ENCODE results near the gene COL18A1.

DNA sequence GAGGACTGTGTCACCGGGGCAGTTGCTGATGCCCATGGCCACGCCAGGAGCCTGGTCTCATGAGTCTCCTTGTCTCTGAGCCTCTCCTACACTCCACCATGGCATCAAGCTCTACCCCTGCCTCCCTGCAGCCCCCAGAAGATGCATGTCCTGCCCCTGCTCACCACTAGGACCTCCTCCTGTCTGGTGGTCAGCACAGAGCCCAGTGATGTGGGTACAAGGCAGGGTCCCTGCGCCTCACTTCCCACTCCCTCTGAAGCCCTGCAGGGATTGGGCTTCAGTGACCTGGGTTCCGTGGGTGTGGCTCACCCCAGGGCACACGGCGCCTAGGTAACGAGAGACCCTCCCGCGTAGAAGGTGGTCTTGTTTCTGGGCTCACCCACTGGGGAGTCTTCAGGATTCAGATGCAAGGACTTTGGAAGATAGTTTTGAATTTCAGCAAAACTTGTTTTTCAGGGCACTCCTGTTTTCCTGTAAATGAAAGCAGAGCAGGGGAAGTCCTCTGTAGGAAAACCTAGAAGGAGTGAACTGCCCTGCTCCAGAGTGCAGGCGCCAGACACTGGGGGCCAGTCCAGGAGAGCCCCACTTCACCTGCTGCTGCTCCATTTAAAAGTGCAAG is 2.8 kb downstream of the COL18A1 start:
- TF ChIP-seq POLR2A (IDR thresholded peaks at IDR 0.05): no peak
- TF ChIP-seq, protein P1, sequence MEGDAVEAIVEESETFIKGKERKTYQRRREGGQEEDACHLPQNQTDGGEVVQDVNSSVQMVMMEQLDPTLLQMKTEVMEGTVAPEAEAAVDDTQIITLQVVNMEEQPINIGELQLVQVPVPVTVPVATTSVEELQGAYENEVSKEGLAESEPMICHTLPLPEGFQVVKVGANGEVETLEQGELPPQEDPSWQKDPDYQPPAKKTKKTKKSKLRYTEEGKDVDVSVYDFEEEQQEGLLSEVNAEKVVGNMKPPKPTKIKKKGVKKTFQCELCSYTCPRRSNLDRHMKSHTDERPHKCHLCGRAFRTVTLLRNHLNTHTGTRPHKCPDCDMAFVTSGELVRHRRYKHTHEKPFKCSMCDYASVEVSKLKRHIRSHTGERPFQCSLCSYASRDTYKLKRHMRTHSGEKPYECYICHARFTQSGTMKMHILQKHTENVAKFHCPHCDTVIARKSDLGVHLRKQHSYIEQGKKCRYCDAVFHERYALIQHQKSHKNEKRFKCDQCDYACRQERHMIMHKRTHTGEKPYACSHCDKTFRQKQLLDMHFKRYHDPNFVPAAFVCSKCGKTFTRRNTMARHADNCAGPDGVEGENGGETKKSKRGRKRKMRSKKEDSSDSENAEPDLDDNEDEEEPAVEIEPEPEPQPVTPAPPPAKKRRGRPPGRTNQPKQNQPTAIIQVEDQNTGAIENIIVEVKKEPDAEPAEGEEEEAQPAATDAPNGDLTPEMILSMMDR (IDR thresholded peaks at IDR 0.05): no peak
